Adrenal gland (tissue), 5 donors: ENCODE results near the gene PLXNA4.

ENCODE experiments used
- POLR2A ChIP-seq, 2 donors: fragments of 450-650 bp; IDR thresholded peaks; one replicate each; pipeline ENCODE4 v1.6.1; 2017; ENCODE audit warnings: antibody characterized with exemption in 2 of 2, mild to moderate bottlenecking in 2 of 2, moderate library complexity in 1 of 2
- TF ChIP-seq, protein P1 (sequence below), 6 experiments: fragments of 450-650 bp in 4 of 6; fragments of 200-600 bp in 2 of 6; sonication (generic) in 1 of 6; IDR thresholded peaks; 1 replicate in 5 of 6; 2 replicates in 1 of 6; pipeline versions ENCODE4 v1.5.1 to v1.8.0; 2016 to 2021; ENCODE audit warnings: antibody characterized with exemption in 6 of 6, mild to moderate bottlenecking in 2 of 6, moderate library complexity in 1 of 6
- donor health status: DM: no; HTN: no; CAD: no.

DNA sequence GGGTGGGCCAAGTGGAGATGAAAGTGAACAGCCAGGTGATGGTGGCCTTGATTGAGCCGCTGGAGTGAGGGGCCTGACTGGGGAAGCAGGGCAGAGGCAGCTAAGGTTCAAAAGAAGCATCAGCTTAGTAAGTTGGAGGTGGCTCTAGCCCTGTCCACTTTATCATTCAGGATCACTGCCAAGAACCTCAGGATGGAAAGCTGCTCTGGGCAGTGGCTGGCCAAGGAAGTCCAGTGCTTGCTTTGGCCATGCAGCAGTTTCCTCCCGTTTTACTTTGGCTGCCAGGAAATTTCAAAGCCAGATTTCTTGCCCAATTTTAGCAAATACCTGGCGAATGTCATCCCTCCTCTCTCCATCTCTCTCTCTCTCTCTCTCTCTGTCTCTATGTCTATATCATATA is 384.9 kb downstream of the PLXNA4 start:
- TF ChIP-seq, protein P1, sequence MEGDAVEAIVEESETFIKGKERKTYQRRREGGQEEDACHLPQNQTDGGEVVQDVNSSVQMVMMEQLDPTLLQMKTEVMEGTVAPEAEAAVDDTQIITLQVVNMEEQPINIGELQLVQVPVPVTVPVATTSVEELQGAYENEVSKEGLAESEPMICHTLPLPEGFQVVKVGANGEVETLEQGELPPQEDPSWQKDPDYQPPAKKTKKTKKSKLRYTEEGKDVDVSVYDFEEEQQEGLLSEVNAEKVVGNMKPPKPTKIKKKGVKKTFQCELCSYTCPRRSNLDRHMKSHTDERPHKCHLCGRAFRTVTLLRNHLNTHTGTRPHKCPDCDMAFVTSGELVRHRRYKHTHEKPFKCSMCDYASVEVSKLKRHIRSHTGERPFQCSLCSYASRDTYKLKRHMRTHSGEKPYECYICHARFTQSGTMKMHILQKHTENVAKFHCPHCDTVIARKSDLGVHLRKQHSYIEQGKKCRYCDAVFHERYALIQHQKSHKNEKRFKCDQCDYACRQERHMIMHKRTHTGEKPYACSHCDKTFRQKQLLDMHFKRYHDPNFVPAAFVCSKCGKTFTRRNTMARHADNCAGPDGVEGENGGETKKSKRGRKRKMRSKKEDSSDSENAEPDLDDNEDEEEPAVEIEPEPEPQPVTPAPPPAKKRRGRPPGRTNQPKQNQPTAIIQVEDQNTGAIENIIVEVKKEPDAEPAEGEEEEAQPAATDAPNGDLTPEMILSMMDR (IDR thresholded peaks at IDR 0.05): no peak
- TF ChIP-seq POLR2A (IDR thresholded peaks at IDR 0.05): no peak
